Middle frontal gyrus (tissue), 1 donor: ENCODE data around the gene SSBP2.

Experiments
- DNase-seq: peaks from one replicate; pipeline ENCODE4 v3.0.0-alpha.2; 2015; ENCODE audit warnings: low spot score; ENCODE audit errors: extremely low spot score

SSBP2 gene

GRCh38 chr5:81397176-81397575, 353.7 kb downstream of the SSBP2 start:
- DNase-seq = no peak

GRCh38 chr5:81395262-81395661, 355.6 kb downstream of the SSBP2 start:
- no peak for DNase-seq

- DNase-seq = no peak
Observed at GRCh38 chr5:81393783-81394718, 356.8 kb downstream of the SSBP2 start, which contains the start of gene ACOT12. ACOT12 (minus strand) TSS chr5:81394134; CDS start chr5:81394114, 20 bp downstream.

- no peak for DNase-seq
Observed at GRCh38 chr5:81393430-81393782, 357.5 kb downstream of the SSBP2 start.

- no peak for DNase-seq
Observed at GRCh38 chr5:81389025-81389424, 361.9 kb downstream of the SSBP2 start.

GRCh38 chr5:81388169-81388568, 362.7 kb downstream of the SSBP2 start:
- no peak for DNase-seq

- no peak for DNase-seq
Observed at GRCh38 chr5:81383867-81384266, 367.0 kb downstream of the SSBP2 start.

GRCh38 chr5:81371354-81371876, 379.5 kb downstream of the SSBP2 start:
- DNase-seq = no peak

GRCh38 chr5:81370912-81371311, 380.0 kb downstream of the SSBP2 start:
- DNase-seq = no peak

- DNase-seq = no peak
Observed at GRCh38 chr5:81365541-81365940, 385.4 kb downstream of the SSBP2 start.

GRCh38 chr5:81363093-81363871, 387.6 kb downstream of the SSBP2 start:
- DNase-seq = no peak
